Stimulated activated CD8-positive, alpha-beta memory T cell treated with anti-CD3 and anti-CD28 coated beads, Interleukin-7, amount 100 ng/mL, for 1 hour (primary cell): ENCODE data around the gene MED27.
"Not testable (repeated sequence)": the region's sequence is repeated elsewhere in the genome, so short reads cannot be mapped to it uniquely, and the experiment has no call there.

Experiments
- DNase-seq, 2 donors: peaks; one replicate each; pipeline ENCODE4 v3.0.0-alpha.2; 2020; ENCODE audit warnings: low read depth in 2 of 2

Gene MED27

DNA sequence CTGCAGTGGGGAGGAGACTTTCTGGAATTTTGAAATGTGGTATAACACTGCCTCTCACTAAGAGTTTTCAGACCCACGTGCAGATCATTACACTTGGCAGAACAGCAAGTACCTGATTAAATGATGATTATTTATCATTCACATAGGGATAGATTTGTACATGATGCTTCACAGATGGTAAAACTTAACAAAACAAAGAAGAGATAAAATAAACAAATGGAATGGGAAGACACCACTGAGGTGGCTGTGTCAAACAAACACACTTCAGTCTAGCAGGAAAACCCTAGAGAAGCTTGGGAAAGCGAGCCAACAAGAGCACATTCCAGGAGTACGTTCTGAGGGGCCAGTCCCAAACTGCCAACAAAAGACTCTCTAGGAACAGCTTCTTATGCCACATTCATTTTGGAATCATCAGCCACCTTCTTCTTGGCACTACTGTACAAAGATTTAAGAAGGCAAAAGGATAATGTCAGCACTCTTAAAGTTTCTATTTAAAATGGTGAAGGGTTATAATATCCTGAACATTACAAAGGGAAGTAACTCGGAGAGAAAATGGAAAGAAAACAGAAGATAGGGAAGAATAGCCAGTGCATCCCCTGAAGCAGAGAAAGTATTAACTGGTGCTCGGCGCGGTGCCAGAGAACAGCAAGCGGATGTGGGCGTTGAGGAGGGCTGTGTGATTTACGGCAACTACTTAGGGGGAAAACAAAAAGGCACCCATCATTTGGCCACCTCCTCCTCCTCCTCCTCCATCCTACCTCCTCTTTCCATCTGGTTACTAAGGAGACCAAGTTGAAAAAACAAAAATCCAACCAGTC, 1.6 kb downstream of the MED27 start:
- no peak for DNase-seq

DNA sequence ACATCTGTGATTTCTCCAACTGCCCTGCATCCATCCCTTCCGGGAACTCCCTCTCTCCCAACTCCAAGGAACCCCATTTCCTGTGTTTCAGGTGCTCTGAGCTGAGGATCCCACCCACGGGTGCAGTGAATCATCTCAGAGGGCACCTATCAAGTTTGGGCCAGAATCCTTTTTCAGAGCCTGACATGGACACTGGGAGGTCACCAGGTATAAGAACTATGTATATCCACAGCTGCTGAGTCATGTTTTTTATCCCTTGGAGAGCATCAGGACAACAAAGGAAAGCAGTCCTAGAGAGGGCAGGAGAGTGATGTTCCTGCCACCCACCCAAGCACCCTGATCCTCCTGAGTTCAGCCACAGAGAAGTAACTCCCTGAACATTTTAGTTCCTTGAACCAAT, 3.8 kb downstream of the MED27 start:
- no peak for DNase-seq

DNA sequence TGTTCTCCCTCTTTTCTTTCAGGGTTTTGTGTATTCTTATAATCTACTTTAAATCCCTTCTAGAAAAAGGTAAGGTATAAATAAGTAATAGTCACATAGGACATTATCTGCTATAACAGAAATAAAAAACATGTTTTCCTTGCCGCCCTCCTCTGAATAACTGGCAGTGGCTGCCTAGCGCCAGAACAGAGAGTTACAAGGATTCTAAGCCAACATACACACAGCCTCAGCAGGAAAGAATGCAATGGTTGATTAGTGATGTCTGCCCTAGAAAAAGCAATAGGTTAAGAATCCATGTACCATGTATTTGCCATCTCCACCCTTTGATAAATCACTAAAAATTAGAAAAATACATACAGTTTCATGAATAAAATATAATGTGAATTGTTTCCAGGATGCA, 4.9 kb downstream of the MED27 start:
- DNase-seq, result no peak

DNA sequence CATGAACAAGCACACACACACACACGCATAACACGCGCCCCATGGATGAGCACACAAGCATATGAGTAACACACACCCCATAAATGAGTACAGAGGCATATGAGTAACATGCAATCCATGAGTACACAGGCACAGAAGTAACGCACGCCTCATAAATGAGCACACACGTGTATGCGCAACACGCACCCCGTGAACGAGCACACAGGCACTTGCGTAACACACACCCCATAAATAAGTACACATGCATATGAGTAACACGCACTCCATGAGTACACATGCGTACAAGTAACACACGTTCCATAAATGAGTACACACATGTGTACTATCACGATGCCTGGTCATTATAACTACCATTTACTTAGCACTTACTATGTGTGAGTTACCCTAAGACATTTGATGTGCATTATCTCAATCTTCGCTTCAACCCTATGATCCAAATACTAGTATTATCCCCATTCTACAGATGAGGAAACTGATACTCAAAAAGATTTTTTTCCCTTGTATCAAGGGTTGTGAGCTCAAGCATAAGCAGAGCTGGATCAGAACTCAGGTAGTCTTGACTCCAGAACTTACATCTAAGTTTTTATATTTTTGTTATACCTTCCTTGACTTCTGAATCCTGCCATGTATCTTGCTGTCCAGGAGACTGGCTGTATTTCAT, 7.7 kb downstream of the MED27 start:
- DNase-seq, result no peak

DNA sequence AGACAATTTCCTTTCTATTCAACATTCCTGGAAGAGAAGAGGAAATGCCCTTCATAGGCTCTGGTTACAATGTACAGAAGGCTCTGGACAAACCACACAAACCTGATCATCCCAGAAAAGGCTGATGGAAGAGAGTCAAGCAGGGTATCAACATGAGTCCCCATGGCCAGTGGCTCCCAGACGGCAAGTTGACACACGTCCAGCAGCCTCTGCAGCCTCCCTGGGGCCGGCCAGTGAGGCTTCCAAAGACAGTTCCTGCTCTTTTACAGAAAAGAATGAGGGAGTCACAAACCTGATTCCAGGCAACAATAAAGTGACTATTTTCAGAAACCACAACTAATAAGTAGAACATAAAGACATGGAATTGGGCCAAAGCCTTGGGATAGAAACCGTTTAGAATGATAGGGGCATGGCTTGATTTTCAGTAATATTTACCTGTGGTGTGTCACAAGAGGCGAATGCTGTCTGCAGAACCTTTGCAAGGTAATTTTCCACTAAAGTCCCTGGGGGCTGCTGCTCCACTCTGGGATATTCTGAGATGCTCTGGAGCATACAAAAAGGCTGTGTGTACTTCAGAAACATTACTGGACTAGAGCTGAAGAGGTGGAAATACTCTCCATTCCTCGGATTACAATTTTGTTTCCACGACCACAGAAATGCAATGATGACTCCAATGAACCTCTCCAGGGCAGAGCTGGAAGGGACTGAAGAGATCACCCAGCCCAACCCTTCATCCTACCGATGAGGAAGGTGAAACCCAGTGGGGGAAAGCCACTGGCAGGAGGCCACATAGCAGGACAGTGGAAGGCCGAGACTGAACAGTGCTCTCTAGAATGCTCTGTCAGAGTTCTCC, 10.4 kb downstream of the MED27 start:
- no peak for DNase-seq

DNA sequence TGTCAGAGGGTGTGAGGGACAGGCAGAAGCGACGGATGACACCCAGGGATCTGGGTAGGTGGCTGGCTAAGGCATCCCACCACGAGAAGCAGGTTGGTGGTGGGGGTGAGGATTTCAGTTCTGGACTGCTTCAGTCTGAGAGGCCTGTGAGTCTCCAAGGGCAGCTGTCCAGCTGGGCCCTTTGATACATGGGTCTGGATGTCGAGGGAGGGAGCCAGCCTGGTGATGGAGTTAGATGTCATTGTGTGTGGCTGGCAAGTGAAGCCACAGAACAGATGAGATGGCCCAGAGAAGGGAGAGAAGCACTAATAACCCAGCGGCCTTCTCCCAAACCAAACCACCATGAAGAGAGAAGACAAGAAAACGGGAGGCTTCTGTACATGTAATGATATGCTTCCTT, 11.1 kb downstream of the MED27 start:
- DNase-seq, result no peak

DNA sequence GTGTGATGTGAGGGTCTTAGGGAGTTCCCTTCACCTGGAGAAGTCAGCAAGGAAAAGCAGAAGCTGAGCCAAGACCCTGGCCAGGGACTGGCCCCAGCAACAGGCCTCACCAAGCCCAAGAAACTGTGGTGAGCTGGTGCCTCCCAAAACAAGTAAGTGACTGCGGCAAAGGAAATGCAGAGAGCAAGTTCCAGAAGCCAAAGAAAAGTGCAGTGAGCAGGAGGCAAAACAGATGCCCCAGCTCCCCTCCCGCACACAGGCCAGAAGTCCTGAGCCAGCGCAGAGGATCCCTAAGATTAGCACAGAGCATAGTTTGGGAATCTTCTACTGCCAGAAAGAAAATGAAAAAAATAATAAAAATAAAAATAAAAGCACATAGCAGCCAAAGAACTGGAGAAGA, 13.2 kb downstream of the MED27 start:
- DNase-seq, result no peak

DNA sequence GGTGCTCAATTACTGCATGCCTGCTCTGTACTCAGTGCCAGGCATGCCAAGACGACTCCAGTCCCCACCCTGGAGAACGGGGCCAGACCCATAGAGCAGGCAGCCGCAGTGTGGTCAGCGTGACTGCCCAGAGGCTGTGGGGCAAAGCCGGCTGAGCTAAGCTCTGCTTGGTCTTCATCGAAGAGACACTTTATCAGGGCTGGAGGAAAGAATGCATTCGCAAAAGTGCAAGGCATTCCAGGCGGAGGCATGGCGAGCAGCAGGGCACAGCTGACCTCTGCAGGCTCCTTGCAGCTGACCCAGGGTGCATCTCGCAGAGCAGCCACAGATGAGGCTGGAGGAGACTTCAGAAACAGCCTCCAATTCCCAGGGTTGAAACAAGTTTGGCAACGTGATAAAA, 13.6 kb downstream of the MED27 start:
- no peak for DNase-seq

DNA sequence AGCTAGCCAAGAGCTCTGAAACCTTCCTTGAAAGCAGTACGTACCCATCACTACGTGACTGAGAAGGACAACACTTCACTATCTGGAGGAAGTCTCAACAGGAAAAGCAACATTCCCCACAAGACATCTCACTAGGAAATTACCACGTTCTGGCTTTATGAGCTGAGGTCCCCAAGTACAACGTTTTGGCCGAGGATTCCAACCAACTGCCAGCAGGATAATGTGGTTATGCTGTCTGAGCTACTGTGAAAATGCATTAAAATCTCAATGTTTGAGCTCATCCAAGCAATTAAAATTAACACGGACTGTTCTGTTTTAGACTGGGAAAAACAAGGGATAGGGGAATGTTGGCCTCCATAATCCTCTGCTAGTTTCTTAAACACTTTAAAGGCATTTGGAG, 16.4 kb downstream of the MED27 start:
- DNase-seq, result no peak

DNA sequence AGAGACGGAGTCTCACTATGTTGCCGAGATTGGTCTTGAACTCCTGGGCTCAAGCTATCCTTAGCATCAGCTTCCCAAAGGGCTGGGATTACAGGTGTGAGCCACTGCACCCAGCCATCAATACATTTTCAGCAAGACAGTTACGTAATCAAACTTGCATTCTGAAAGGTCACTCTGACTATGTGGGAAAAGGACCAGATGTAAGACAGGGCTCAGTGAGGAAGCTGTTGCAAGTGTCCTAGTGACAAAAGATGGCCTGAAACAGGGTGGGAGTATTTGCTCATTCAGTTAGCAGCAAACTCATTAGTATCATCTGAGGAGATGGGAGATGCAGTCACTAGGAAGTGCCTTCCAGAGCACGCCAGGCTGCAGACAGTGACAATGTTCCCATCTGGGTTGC, 16.9 kb downstream of the MED27 start:
- no peak for DNase-seq

DNA sequence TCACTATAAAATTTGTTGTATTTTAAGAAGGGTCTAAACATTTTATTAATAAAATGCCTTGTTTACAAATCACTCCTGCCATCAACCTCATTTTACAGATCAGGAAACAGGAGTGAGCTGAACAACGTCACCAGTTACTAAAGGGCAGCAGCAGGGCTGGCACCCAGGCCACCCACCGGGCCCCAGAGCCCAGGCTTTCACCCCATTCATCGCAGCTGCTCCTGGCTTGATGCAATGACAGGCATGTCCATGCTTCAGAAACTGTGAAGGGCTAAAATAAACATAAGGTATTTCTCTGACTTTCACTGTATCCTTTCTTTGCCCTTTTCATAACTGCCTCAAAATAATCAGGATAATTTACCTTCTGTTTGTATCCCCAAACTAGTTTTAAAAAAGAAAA, 18.1 kb downstream of the MED27 start:
- no peak for DNase-seq

DNA sequence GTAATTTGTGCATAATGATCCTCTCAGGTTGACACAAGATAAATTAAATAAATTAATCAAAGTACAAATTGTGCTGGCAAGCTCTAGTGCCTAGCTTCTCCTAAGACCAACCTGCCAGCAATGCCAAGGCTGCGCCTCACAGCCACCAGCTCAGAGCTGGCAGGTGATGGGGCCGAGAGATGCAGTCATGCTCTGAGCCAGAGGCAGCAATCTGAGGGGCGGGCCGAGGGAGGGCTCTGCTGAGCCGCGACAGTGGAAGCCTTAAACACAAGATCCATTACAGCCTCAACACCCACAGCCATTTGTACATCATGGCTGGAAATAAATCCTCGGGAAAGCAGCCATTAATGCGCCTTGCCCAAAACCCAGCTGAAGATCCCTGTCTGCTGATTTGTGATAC, 20.3 kb downstream of the MED27 start:
- no peak for DNase-seq

DNA sequence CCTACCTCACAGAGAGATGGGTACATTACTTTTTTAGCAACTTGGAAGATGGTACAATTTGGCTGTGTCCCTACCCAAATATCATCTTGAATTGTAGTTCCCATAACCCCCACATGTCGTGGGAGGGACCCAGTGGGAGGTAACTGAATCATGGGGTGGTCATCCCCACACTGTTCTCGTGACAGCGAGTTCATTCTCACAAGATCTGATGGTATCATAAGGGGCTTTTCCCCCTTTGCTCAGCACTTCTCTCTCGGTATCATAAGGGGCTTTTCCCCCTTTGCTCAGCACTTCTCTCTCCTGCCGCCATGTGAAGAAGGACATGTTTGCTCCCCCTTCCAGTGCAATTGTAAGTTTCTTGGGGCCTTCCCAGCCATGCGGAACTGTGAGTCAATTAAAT, 21.4 kb downstream of the MED27 start:
- DNase-seq, result not testable (repeated sequence)

DNA sequence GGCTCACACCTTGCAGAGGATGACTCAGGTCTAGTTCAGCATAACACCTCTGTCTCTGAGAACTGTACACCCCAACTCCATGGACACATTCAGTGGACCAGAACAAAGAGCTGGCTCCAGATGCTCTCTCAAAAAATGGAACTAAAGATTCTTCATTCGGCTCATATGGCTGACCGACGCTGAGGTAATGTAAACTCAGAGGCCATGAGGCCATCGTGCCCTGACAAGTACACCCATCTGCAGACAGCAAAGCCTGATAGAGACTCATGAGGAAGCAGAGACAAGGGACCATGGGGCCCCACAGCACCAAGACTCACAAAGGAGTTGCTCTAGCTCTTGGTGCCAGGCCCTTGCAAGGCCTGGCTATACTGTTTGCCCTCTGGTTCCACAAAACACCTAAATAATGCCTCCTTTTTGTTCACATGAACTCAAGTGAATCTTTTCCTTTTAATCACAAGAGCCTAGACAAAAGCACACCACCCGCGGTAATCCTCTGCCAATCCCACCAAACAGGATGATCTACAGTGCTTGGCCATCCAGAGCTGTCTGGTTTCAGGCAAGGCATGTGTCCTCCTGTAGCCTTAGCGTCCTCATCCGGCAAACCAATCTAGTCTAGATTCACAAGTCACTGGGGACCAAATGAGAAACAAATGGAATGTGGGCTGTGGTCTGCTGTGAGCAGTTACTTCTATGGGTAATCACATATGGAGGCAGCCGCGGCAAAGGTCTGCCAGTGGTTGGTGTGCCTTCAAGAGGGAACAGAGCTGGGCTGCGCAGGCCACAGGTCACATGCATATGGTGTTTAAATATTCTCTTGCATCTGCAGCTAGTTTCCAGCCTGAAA, 22.7 kb downstream of the MED27 start:
- no peak for DNase-seq

DNA sequence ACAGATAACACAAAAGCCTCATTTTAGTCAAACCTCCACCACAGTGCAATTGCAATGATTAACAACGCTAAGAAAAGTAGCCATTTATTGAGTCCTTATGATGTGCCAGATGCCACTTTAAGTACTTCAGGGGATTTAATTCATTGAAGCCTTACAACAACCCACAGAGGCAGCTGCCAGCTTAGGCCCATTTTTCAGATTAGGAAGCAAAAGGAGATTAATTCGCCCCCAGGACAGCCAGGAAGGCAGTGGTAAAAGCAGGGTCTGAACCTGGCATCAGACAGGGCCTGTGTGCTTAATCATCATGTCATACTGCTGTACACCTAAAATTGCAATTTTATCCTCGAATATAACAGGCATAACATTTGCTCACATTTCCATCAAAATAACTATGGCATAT, 23.9 kb downstream of the MED27 start:
- DNase-seq, result no peak

DNA sequence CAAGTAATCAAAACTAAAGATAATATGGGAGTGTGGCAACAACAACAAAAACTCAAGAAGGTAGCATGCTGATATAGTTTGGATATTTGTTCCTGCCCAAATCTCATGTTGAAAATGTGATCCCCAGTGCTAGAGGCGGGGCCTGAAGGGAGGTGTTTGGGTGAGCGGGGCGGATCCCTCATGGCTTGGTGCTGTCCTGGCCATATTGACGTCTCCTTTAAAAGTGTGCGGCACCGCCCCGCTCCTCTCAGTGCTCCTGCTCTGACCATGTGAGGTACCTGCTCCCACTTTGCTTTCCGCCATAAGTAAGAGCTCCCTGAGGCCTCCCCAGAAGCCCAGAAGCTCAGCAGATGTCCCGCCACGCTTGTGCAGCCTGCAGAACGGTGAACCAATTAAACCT, 25.6 kb downstream of the MED27 start:
- no peak for DNase-seq

DNA sequence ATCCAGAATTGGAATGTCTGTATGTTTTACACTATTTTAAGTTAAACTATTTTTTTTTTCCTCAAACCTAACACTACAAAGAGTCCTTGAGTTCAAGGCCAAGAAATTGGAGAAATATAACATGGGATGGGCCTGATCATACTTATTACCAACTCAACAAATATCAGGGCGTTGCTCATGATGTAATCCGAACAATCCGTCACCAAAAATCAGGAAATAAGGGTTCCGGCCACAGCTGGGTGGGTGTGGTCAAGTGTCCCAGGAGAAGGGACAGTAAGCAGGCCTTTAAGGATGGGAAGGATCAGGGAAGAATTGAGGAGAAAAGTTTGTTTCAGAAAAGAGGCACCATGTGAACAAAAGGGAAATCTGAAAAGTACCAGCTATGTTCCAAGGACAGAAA, 29.8 kb downstream of the MED27 start:
- DNase-seq, result no peak

DNA sequence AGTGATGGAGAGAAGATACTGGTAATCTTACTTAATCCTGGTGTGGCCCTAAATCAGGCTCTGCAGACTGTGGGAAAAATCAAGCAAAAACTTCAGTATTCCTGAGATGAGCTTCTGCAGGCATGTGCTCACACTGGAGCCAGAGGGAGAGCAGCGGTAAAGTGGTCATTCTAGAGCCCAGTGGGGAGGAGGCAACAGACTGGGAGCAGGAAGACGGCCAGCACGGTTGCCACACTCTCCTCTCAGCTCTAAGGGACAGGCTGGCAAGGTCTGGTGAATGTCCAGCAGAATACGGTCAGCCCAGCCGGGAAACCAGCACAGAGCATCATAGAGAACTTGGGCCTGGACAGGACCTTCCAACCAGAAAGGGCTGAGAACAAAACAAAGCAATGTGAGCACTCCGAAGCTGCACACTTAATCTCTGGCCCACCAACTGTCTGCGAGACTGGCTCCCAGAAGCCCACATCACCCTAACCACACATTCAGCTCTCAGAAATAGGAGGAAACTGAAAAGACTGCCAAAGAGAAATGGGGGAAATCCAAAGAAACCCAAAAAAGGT, 30.3 kb downstream of the MED27 start:
- no peak for DNase-seq

DNA sequence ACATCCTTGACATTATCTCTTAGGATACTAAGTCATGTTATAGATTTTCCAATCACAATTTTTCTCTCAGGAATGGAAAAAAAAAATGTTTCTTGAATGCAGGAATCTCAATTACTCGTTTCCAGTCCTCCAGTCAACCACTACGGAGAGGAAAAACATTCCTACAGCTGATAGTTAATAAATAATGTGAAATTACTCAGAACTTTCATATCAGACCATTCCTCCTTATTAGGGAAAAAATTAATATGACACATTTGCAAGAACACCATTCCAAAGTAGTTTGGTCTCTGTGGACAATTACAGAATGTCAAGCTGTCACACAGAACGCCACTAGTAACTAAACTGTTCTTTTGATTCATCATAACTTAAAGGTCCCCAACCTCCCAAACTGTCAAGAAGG, 31.5 kb downstream of the MED27 start:
- no peak for DNase-seq

DNA sequence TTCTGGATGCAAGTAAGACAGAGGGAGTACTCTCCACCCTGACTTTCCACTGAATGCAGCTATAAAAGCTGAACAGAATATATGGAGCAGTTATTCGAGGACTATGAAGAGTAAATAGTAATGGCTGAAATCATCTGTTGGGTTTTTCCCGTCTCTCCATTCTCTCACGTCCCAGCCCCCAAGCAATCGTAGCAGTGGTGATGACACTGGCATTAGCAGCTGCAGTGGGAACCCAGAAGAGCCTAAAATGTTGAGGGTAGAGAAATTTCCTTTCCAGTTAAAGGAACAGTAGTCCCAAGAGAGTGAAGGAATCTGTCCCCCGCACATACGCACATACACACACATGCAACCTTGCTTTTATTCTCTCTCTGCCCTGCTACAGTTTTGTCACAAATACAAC, 33.2 kb downstream of the MED27 start:
- no peak for DNase-seq

DNA sequence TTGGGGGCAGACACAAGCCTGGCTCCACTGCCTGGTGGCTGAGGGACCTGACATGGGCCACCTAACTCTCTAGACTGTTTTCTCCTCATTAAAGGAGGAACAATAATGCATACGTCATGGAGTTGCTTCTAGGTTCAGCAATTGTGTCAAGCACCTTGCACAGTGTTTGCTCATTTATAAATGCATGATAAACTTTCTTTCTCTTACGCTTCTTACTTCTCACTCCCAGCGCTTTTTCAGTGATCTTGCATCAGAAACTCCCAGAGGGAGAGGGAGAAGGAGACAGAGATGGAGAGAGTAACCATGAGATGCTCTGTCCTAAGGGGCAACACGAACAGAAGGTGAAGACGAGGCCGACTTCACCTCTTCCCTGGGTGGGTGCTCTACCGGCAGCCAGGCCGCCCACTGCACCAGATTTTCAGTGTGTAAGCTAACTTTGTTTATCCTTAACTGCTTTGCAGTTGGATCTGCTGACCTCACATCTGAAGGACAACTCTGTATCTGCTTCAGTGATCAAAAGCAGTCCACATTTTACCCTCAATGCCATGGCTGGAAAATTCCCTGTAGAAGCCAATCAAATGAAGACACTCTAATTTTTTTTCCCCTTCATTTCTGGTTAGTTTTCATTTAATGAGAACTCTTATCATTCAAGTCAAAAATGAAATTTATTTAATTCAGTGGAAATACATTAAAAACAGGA, 35.3 kb downstream of the MED27 start:
- no peak for DNase-seq
